HG03108 (cell line): ENCODE data around the gene TH.
"Not testable (repeated sequence)": the region's sequence is repeated elsewhere in the genome, so short reads cannot be mapped to it uniquely, and the experiment has no call there.

Experiments
- ATAC-seq: cut with Tn5 transposase; IDR thresholded peaks from one replicate; pipeline ENCODE4 v1.9.1; 2021; ENCODE audit warnings: moderate library complexity; ENCODE audit not compliant: unreplicated experiment

Gene TH

GRCh38 chr11:2179516-2179915 lies 7.9 kb upstream of the TH start:
- ATAC-seq: no peak

- ATAC-seq: no peak
These were observed 7.4 kb upstream of the TH start for GRCh38 chr11:2178906-2179494.

- not testable (repeated sequence) for ATAC-seq
These were observed 6.6 kb upstream of the TH start for GRCh38 chr11:2178055-2178773.

- ATAC-seq: no peak
These were observed 5.5 kb upstream of the TH start for GRCh38 chr11:2177076-2177475.

- ATAC-seq: no peak
These were observed 4.8 kb upstream of the TH start for GRCh38 chr11:2176389-2176900.

- ATAC-seq: no peak
These were observed 4.0 kb upstream of the TH start for GRCh38 chr11:2175659-2176058.

- ATAC-seq: no peak
These were observed 2.7 kb upstream of the TH start for GRCh38 chr11:2174361-2174760.

- ATAC-seq: no peak
These were observed 2.1 kb upstream of the TH start for GRCh38 chr11:2173761-2174160.

GRCh38 chr11:2173150-2173693 lies 1.6 kb upstream of the TH start:
- ATAC-seq: no peak

GRCh38 chr11:2172676-2173075 lies 1.1 kb upstream of the TH start:
- no peak for ATAC-seq

GRCh38 chr11:2169626-2170570 lies 1.7 kb downstream of the TH start:
- ATAC-seq: no peak

- ATAC-seq: no peak
These were observed 2.6 kb downstream of the TH start for GRCh38 chr11:2169005-2169378.

GRCh38 chr11:2168286-2169004 lies 3.2 kb downstream of the TH start:
- ATAC-seq: no peak

GRCh38 chr11:2167141-2168045 lies 4.2 kb downstream of the TH start:
- no peak for ATAC-seq

- ATAC-seq: no peak
These were observed 5.3 kb downstream of the TH start for GRCh38 chr11:2166091-2166851.

- ATAC-seq: no peak
These were observed 6.0 kb downstream of the TH start for GRCh38 chr11:2165571-2165970.

GRCh38 chr11:2164861-2165555 lies 6.6 kb downstream of the TH start:
- no peak for ATAC-seq

- no peak for ATAC-seq
These were observed 7.5 kb downstream of the TH start for GRCh38 chr11:2164081-2164480.
